ENCODE results near the gene CALML6. TPM values are rescaled to one million over a fixed set of nuclear protein-coding genes. Genes with fewer than 3 reads are reported as not detected.

The CALML6 gene
- total RNA-seq, 1 donor from 2014 or later = not detected

DNA sequence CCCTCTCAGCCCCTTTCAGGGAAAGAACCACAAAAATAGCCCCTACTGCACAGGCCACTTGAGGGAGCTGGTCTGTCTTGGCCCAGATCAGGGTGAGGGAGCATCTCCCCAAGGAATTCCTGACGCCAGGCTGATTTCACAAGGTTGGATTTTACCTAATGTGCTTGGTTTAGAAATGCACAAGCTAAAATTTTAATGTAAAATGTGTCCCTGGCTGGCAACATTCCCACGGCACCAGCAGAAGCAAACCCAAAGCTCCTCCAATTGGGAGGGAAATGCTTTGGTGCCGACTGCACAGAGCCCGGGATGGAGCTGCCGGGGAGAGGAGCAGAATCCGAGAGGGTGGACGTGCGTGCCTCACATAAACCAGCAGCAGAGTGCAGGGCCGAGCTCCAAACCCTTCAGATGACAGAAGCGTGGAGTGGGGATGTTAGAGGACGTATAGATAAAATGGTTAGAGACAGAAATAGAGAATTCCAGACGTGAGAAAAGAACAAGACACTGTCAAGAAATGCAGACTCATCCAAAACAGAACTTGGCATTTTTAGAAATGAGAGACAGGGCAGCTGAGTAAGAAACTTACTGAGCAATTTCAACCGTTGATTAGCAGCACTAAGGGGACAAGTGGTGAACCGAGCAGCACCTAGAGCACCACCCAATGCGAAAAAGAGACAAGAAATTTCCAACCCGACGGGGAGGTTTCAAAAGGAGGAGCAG, 45.6 kb downstream of the CALML6 start:
- intact Hi-C loops (cut with micrococcal nuclease) = no loop called here

DNA sequence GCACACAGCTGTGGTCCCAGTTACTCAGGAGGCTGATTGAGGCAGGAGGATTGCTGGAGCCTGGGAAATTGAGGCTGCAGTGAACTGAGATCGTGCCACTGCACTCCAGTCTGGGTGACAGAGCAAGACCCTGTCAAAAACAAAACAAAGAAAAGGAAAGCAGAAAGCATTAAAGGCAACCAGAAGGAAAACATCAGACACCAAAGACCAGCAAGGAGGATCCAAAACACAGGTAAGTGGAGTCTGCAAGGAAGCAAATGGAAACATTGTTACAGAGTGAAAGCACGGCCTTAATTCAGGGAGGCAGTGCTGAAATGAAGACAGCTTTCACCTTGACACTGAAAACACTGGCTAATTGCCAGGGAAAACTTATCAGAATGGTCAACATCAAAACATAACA, 47.7 kb downstream of the CALML6 start:
- intact Hi-C loops (cut with micrococcal nuclease) = no loop called here

DNA sequence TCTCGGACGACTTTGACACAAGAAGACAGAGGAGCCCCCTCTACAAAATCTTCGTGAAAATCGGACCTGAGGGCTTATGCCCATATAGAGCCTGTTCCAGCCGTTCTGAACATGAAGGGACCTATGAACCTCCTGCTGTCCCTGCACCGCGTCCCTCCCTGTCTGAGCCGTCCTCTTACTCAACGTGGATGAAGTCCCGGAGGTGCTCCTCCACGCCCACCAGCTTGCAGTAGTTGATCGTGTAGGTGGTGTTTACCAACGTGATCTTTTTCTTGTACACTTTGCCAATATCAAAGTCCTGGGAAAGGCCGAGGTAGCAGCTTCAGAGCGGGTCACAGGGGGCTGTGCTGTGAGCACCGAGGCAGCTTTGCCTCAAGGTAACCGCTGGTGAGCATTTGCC, 48.5 kb downstream of the CALML6 start:
- intact Hi-C loops (cut with micrococcal nuclease) = no loop called here

DNA sequence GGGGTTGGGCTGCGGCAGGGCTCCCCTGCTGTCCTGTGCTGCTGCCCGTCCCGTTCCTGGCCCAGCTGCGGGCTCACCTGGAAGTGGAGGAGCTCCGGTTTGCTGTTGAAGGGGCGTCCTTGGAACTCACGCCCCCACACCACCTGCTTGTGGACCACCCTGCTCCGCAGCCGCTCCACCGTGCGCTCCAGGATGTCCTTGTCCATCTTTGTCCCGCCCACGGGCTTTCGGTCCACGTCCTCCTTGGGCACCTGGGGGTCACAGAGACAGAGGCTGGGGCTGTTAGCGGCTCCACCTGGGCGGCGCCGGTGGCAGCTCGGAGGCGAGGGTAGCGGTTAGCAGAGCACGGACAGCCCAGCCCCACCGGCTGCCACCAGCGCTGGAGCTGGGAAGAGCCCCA, 49.8 kb downstream of the CALML6 start:
- intact Hi-C loops (cut with micrococcal nuclease) = no loop called here

DNA sequence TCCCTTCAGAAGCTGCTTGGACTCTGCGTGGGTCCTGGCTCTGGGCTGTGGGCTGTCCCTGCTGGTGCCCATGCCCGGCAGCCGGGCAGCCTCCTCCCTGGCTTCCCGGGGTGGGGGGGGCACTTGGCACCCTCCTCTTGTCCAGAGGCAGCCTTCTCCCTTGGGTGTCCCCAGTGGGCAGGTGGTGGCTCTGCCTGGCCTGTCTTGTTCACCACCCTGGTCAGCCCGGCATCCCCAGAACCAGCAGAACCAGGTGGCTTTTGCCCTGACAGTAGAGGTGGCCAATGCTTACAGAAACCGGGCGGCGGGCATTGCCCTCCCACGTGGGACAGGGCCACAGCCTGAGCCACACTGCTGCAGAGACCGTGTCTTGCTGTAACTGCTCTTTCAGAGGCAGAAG, 50.5 kb downstream of the CALML6 start:
- intact Hi-C loops (cut with micrococcal nuclease) = no loop called here

DNA sequence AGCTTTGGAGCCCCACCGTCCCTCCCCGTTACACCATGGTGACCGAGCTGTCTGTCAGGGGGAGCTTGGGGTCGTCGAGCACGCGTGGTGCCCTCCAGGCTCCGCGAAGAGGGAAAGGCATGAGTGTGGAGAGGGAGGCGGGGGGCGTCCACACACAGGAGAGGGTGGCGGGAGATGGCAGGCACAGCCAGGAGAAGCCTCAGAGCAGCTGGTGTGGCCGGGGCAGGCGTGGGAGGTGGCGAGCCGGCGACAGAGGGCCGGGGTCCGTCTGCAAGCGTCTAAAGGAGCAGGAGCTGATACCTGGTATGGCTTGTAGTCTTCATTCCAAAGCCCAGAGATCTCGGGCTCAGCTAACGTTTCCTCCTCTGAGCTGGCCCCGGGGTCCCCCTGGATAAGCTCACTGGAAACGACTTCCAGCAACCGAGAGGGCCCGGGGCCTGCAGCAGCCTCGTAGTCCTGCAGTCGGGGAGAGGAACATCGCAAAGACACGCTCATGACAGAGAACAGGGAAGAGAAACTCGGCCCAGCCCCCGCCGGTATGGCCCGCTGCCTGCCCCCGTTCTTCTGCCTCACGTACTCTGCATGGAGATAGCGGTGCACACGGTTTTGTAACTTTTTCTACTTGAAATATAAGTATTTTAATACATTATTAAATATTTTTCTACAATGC, 51.1 kb downstream of the CALML6 start:
- intact Hi-C loops (cut with micrococcal nuclease) = no loop called here

Other genes starting within 250 kb of the CALML6 start
- 64.8 and 65.2 TPM in 2 replicates for gene SLC35E2B, start 222.5 kb upstream of the CALML6 start, total RNA-seq
- gene CDK11A, start 190.9 kb upstream of the CALML6 start, total RNA-seq = 98.0 and 103 TPM in 2 replicates
- 79.4 and 84.4 TPM in 2 replicates for gene NADK, start 136.8 kb upstream of the CALML6 start, total RNA-seq
- 409 and 419 TPM in 2 replicates for gene GNB1, start 24.2 kb upstream of the CALML6 start, total RNA-seq
- gene TMEM52, start 4.0 kb downstream of the CALML6 start, total RNA-seq = not detected in 2 replicates
- not detected in 2 replicates for gene CFAP74, start 88.5 kb downstream of the CALML6 start, total RNA-seq
- gene GABRD, start 104.1 kb downstream of the CALML6 start, total RNA-seq = not detected in 2 replicates
- gene PRKCZ, start 135.2 kb downstream of the CALML6 start, total RNA-seq = 2.5 and 2.6 TPM in 2 replicates